ENCODE results near the gene PRR13.
"Not testable (repeated sequence)": the region's sequence is repeated elsewhere in the genome, so short reads cannot be mapped to it uniquely, and the experiment has no call there.

Gene PRR13

GRCh38 chr12:53439582-53439981 is 2.0 kb upstream of the PRR13 start:
- not testable (repeated sequence) for DNase-seq (ENCODE audit: low spot score)

- no peak for DNase-seq (ENCODE audit: low spot score)
Measured at GRCh38 chr12:53443955-53444354, 2.4 kb downstream of the PRR13 start.

- not testable (repeated sequence) for DNase-seq (ENCODE audit: low spot score)
Measured at GRCh38 chr12:53444593-53445325, 3.2 kb downstream of the PRR13 start.

- no peak for DNase-seq (ENCODE audit: low spot score)
Measured at GRCh38 chr12:53450936-53451335, 9.4 kb downstream of the PRR13 start.

GRCh38 chr12:53451661-53452158 is 10.2 kb downstream of the PRR13 start, which contains the start of gene PCBP2:
Gene PCBP2, plus strand, starts transcription at chr12:53452102. Its CDS starts 2,699 bp downstream, at chr12:53454801.
- DNase-seq (ENCODE audit: low spot score) = peak; percentile 100

- peak; percentile 72 for DNase-seq (ENCODE audit: low spot score)
Measured at GRCh38 chr12:53452159-53453077, 10.9 kb downstream of the PRR13 start.

GRCh38 chr12:53453953-53454640 is 12.6 kb downstream of the PRR13 start:
- DNase-seq (ENCODE audit: low spot score) = no peak

- DNase-seq (ENCODE audit: low spot score) = no peak
Measured at GRCh38 chr12:53454707-53455106, 13.2 kb downstream of the PRR13 start.

GRCh38 chr12:53456654-53457366 is 15.3 kb downstream of the PRR13 start:
- DNase-seq (ENCODE audit: low spot score) = no peak

GRCh38 chr12:53459097-53459496 is 17.6 kb downstream of the PRR13 start:
- no peak for DNase-seq (ENCODE audit: low spot score)

- no peak for DNase-seq (ENCODE audit: low spot score)
Measured at GRCh38 chr12:53461059-53461458, 19.5 kb downstream of the PRR13 start.

GRCh38 chr12:53461591-53461990 is 20.1 kb downstream of the PRR13 start:
- DNase-seq (ENCODE audit: low spot score) = no peak

GRCh38 chr12:53462935-53463334 is 21.4 kb downstream of the PRR13 start:
- DNase-seq (ENCODE audit: low spot score) = no peak

- no peak for DNase-seq (ENCODE audit: low spot score)
Measured at GRCh38 chr12:53463802-53464560, 22.4 kb downstream of the PRR13 start.

- DNase-seq (ENCODE audit: low spot score) = no peak
Measured at GRCh38 chr12:53464685-53465418, 23.3 kb downstream of the PRR13 start.

GRCh38 chr12:53465679-53466078 is 24.1 kb downstream of the PRR13 start:
- no peak for DNase-seq (ENCODE audit: low spot score)

- no peak for DNase-seq (ENCODE audit: low spot score)
Measured at GRCh38 chr12:53466640-53467039, 25.1 kb downstream of the PRR13 start.

GRCh38 chr12:53467082-53467481 is 25.5 kb downstream of the PRR13 start:
- no peak for DNase-seq (ENCODE audit: low spot score)

- DNase-seq (ENCODE audit: low spot score) = no peak
Measured at GRCh38 chr12:53467880-53468279, 26.3 kb downstream of the PRR13 start.

- DNase-seq (ENCODE audit: low spot score) = no peak
Measured at GRCh38 chr12:53468282-53468681, 26.7 kb downstream of the PRR13 start.
